SK-N-SH (cell line): ENCODE results near the gene IRGQ. TPM values are rescaled to one million over a fixed set of nuclear protein-coding genes. Genes with fewer than 3 reads are reported as not detected.

ENCODE experiments used
- CTCF ChIA-PET: fragments of 300-600, 350-600 bp; formaldehyde crosslinking; extraction: SDS; loops from one replicate; lab custom pipeline; 2021; lab: Yijun Ruan, JAX
- POLR2A ChIA-PET: fragments of 350-600 bp; sonication (Branson Sonifier 250); formaldehyde crosslinking; extraction: SDS; loops from one replicate; lab custom pipeline; 2020; ENCODE audit warnings: antibody characterized with exemption, inconsistent platforms; lab: Yijun Ruan, JAX
- DNase-seq: peaks from one replicate; pipeline ENCODE4 v3.0.0; 2012
- H2AFZ ChIP-seq: fragments of 200-600 bp; sonication (generic); 2 replicates; pipeline ENCODE4 v1.8.1; 2016; ENCODE audit warnings: antibody characterized with exemption, mild to moderate bottlenecking, low read depth
- H3F3A ChIP-seq: fragments of 200-600 bp; sonication (generic); replicated peaks from 2 replicates; pipeline ENCODE3; 2016; ENCODE audit warnings: antibody characterized with exemption, mild to moderate bottlenecking; ENCODE audit not compliant: insufficient read depth
- H3K27ac ChIP-seq, 2 experiments: fragments of 200-500 bp in 1 of 2; fragments of 200-600 bp in 1 of 2; sonication (Bioruptor generic) in 1 of 2; sonication (generic), shearing (Covaris generic) in 1 of 2; 2 replicates each; pipeline versions ENCODE4 v1.5.1 to v1.6.1; 2014 to 2016; ENCODE audit warnings: low read depth in 2 of 2, inconsistent platforms in 1 of 2, low read length in 1 of 2, mild to moderate bottlenecking in 1 of 2, mixed read lengths in 1 of 2
- H3K27me3 ChIP-seq: fragments of 200-600 bp; sonication (generic), shearing (Covaris generic); 2 replicates; pipeline ENCODE4 v1.6.1; 2016; ENCODE audit warnings: mixed run types; ENCODE audit not compliant: insufficient read depth
- H3K36me3 ChIP-seq, 2 experiments: fragments of 200-500 bp in 1 of 2; fragments of 200-600 bp in 1 of 2; sonication (Bioruptor generic) in 1 of 2; sonication (generic) in 1 of 2; replicated peaks in 1 of 2; 2 replicates each; pipeline versions ENCODE3 to v1.5.1; 2014 to 2016; ENCODE audit warnings: low read length in 1 of 2, mild to moderate bottlenecking in 1 of 2; ENCODE audit not compliant: insufficient read depth in 2 of 2, control insufficient read depth in 1 of 2
- H3K4me1 ChIP-seq, 2 experiments: fragments of 200-500 bp in 1 of 2; fragments of 200-600 bp in 1 of 2; sonication (Bioruptor generic) in 1 of 2; sonication (generic), shearing (Covaris generic) in 1 of 2; 2 replicates each; pipeline versions ENCODE4 v1.5.1 to v1.6.1; 2014 to 2016; ENCODE audit warnings: low read depth in 1 of 2, low read length in 1 of 2, mixed run types in 1 of 2; ENCODE audit not compliant: insufficient read depth in 2 of 2, control insufficient read depth in 1 of 2
- H3K4me2 ChIP-seq: fragments of 200-600 bp; sonication (generic), shearing (Covaris generic); 2 replicates; pipeline ENCODE4 v1.6.1; 2017; ENCODE audit warnings: mixed run types
- H3K4me3 ChIP-seq, 2 experiments: fragments of 200-500 bp in 1 of 2; fragments of 200-600 bp in 1 of 2; sonication (Bioruptor generic) in 1 of 2; sonication (generic), shearing (Covaris generic) in 1 of 2; 2 replicates each; pipeline versions ENCODE4 v1.5.1 to v1.8.1; 2014 to 2016; ENCODE audit warnings: low read depth in 2 of 2, inconsistent platforms in 1 of 2, low read length in 1 of 2, mild to moderate bottlenecking in 1 of 2, mixed read lengths in 1 of 2, moderate library complexity in 1 of 2
- H3K79me2 ChIP-seq: fragments of 200-600 bp; sonication (generic); 2 replicates; pipeline ENCODE4 v1.8.1; 2017; ENCODE audit warnings: mild to moderate bottlenecking; ENCODE audit not compliant: insufficient read depth
- H3K9ac ChIP-seq: fragments of 200-600 bp; sonication (generic); 2 replicates; pipeline ENCODE4 v1.6.1; 2017; ENCODE audit warnings: mixed run types
- H3K9me2 ChIP-seq: fragments of 200-600 bp; sonication (generic); 2 replicates; pipeline ENCODE4 v1.6.1; 2017; ENCODE audit warnings: mixed run types
- H3K9me3 ChIP-seq: fragments of 200-600 bp; sonication (generic); 2 replicates; pipeline ENCODE4 v1.6.1; 2017; ENCODE audit warnings: mixed run types, mild to moderate bottlenecking, moderate library complexity
- H4K20me1 ChIP-seq: fragments of 200-600 bp; sonication (generic); 2 replicates; pipeline ENCODE4 v1.6.1; 2017; ENCODE audit warnings: mild to moderate bottlenecking, mixed run types; ENCODE audit not compliant: insufficient read depth
- CHD2 ChIP-seq: fragments of 150-350 bp; IDR thresholded peaks from 2 replicates; pipeline ENCODE4 v1.6.1; 2018; ENCODE audit warnings: low read length; ENCODE audit not compliant: partially characterized antibody
- EP300 ChIP-seq, 2 experiments: IDR thresholded peaks; 2 replicates each; pipeline versions ENCODE4 v1.4.0 to v1.6.1; 2012; ENCODE audit warnings: borderline replicate concordance in 1 of 2, low read depth in 1 of 2, low read length in 1 of 2
- EZH2phosphoT487 ChIP-seq: fragments of 200-600 bp; sonication (generic); IDR thresholded peaks from 2 replicates; pipeline ENCODE4 v1.6.1; 2017; ENCODE audit warnings: low read depth, mixed run types, mild to moderate bottlenecking, antibody characterized with exemption, moderate library complexity, borderline replicate concordance
- FOSL2 ChIP-seq: IDR thresholded peaks from 2 replicates; pipeline ENCODE4 v1.4.0; 2012; ENCODE audit warnings: low read depth, mild to moderate bottlenecking, moderate library complexity, borderline replicate concordance
- FOXJ3 ChIP-seq: sonication (generic); formaldehyde crosslinking; IDR thresholded peaks from 2 replicates; pipeline ENCODE4 v1.5.1; 2020; ENCODE audit warnings: mild to moderate bottlenecking, missing genetic modification reagents
- GABPA ChIP-seq: IDR thresholded peaks from 2 replicates; pipeline ENCODE4 v1.4.0; 2012; ENCODE audit warnings: low read depth, mild to moderate bottlenecking
- GATA2 ChIP-seq: sonication (generic); formaldehyde crosslinking; IDR thresholded peaks from 2 replicates; pipeline ENCODE4 v1.5.0; 2020; ENCODE audit warnings: mild to moderate bottlenecking, missing genetic modification reagents
- JUND ChIP-seq: IDR thresholded peaks from 2 replicates; pipeline ENCODE4 v1.4.0; 2012
- MXI1 ChIP-seq: IDR thresholded peaks from 2 replicates; pipeline ENCODE4 v1.6.1; 2012; ENCODE audit warnings: mild to moderate bottlenecking, low read depth, low read length, improper control_type of control experiment
- NFIC ChIP-seq: IDR thresholded peaks from 2 replicates; pipeline ENCODE4 v1.4.0; 2012; ENCODE audit warnings: borderline replicate concordance
- NRF1 ChIP-seq: IDR thresholded peaks from 2 replicates; pipeline ENCODE4 v1.6.1; 2012; ENCODE audit warnings: low read depth, mild to moderate bottlenecking, low read length
- RAD21 ChIP-seq: IDR thresholded peaks from 2 replicates; pipeline ENCODE4 v1.6.1; 2012; ENCODE audit warnings: mild to moderate bottlenecking, low read length
- RCOR1 ChIP-seq: fragments of 150-350 bp; IDR thresholded peaks from 2 replicates; pipeline ENCODE4 v1.6.1; 2017; ENCODE audit warnings: antibody characterized with exemption, low read length
- RFX5 ChIP-seq: IDR thresholded peaks from 2 replicates; pipeline ENCODE4 v1.6.1; 2012; ENCODE audit warnings: mild to moderate bottlenecking, improper control_type of control experiment, low read length
- RXRA ChIP-seq: IDR thresholded peaks from 2 replicates; pipeline ENCODE4 v1.4.0; 2012; ENCODE audit warnings: low read depth, mild to moderate bottlenecking, borderline replicate concordance
- SIN3A ChIP-seq: IDR thresholded peaks from 2 replicates; pipeline ENCODE4 v1.6.1; 2012; ENCODE audit warnings: low read depth, mild to moderate bottlenecking, low read length, moderate library complexity, borderline replicate concordance
- SMC3 ChIP-seq: IDR thresholded peaks from 2 replicates; pipeline ENCODE4 v1.6.1; 2012; ENCODE audit warnings: low read depth, low read length, improper control_type of control experiment
- TAF1 ChIP-seq: IDR thresholded peaks from 2 replicates; pipeline ENCODE4 v1.6.1; 2012; ENCODE audit warnings: low read depth, mild to moderate bottlenecking, low read length, moderate library complexity, borderline replicate concordance
- TEAD4 ChIP-seq: IDR thresholded peaks from 2 replicates; pipeline ENCODE4 v1.4.0; 2012; ENCODE audit warnings: mild to moderate bottlenecking, borderline replicate concordance; ENCODE audit not compliant: insufficient read depth
- YY1 ChIP-seq: IDR thresholded peaks from 2 replicates; pipeline ENCODE4 v1.4.0; 2012; ENCODE audit warnings: low read depth, mild to moderate bottlenecking
- WGBS: methylation state at CpG from one replicate; pipeline ENCODE4 v1.1.6; 2017; ENCODE audit warnings: low lambda C conversion rate; 5-methylcytosine and 5-hydroxymethylcytosine counted together
- polyA plus RNA-seq, 3 experiments: library from polyadenylated mRNA; depleted of rRNA; stranded (reverse); fragments of >200 nt; gene quantifications; 2 replicates each; pipeline ENCODE4 v1.2.3, GENCODE V29; 2012
- TF ChIP-seq, protein P1 (sequence below): IDR thresholded peaks from 2 replicates; pipeline ENCODE4 v1.4.0; 2012; ENCODE audit warnings: low read depth, borderline replicate concordance
- TF ChIP-seq, protein P2 (sequence below): IDR thresholded peaks from 2 replicates; pipeline ENCODE4; 2012
- TF ChIP-seq, protein P3 (sequence below): fragments of 150-350 bp; IDR thresholded peaks from 2 replicates; pipeline ENCODE4 v1.6.1; 2016; ENCODE audit warnings: mild to moderate bottlenecking, low read depth, low read length
- TF ChIP-seq, protein P4 (sequence below): IDR thresholded peaks from 2 replicates; pipeline ENCODE4 v1.4.0; 2012; ENCODE audit warnings: low read depth, borderline replicate concordance
- TF ChIP-seq, protein P5 (sequence below): IDR thresholded peaks from 2 replicates; pipeline ENCODE4 v1.4.0; 2012; ENCODE audit warnings: low read depth

Gene IRGQ, protein sequence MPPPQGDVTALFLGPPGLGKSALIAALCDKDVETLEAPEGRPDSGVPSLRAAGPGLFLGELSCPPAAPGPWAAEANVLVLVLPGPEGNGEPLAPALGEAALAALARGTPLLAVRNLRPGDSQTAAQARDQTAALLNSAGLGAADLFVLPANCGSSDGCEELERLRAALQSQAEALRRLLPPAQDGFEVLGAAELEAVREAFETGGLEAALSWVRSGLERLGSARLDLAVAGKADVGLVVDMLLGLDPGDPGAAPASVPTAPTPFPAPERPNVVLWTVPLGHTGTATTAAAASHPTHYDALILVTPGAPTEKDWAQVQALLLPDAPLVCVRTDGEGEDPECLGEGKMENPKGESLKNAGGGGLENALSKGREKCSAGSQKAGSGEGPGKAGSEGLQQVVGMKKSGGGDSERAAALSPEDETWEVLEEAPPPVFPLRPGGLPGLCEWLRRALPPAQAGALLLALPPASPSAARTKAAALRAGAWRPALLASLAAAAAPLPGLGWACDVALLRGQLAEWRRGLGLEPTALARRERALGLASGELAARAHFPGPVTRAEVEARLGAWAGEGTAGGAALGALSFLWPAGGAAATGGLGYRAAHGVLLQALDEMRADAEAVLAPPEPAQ
- polyA plus RNA-seq (2012; rRNA removed): 8.4 and 10.8 TPM in 2 replicates
- polyA plus RNA-seq (2012; cell fraction: cytosol; rRNA removed): 9.4 and 10.2 TPM in 2 replicates
- polyA plus RNA-seq (2012; cell fraction: nucleus; rRNA removed): 27.5 and 30.0 TPM in 2 replicates

DNA sequence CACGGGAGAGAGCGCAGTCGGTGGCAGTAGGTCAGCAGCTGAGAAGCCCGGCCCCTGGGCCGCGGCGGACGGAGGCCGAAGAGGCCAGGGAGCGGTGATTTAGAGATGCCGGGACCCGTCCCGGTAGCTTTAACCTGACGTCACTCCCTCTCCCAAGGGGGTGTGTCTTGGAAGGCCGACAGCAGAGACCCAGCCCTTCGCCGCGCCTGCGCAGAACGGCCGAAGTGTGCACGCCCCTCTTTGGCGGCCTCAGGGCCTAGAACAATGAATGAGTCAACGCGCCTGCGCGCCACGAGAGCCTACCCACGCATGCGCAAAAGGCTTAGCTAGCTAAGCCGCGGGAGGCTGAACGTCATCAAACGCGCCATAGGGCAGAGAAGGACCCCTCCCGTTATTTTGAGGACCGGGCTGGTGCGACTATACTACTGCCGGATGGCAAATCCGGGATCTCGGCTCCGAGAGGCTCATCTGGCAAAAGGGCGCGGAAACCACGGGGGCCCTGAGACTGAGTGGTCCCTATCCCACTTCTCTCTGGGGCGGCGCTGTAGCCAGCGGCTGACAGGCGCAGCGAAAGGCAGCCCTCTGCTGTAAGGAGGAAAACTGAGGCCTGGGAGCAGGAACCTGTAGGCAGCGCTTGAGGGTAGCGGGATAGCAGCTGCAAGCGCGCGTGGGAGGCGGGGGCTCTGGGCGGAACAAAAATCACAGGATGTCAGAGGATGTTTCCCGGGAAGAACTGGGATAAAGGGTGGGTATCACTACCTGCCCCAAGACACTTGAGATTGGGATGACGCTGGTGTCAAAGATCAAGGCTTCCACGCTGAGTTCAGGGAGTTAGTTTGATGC is at the start of gene IRGQ, which contains the start of gene ZNF576:
Gene IRGQ (minus strand): TSS at position 136 of the 843 bp plus-strand sequence. CDS start 796 bp downstream, outside the sequence.
Gene ZNF576 (plus strand): TSS at position 597 of the 843 bp plus-strand sequence. CDS start 514 bp downstream, outside the sequence.
- no peaks in the 10 kb centered on the region for H3K9me3 ChIP-seq
- under 1% methylated on average over 55 of the region's 60 CpGs for WGBS
- TF ChIP-seq, protein P1, sequence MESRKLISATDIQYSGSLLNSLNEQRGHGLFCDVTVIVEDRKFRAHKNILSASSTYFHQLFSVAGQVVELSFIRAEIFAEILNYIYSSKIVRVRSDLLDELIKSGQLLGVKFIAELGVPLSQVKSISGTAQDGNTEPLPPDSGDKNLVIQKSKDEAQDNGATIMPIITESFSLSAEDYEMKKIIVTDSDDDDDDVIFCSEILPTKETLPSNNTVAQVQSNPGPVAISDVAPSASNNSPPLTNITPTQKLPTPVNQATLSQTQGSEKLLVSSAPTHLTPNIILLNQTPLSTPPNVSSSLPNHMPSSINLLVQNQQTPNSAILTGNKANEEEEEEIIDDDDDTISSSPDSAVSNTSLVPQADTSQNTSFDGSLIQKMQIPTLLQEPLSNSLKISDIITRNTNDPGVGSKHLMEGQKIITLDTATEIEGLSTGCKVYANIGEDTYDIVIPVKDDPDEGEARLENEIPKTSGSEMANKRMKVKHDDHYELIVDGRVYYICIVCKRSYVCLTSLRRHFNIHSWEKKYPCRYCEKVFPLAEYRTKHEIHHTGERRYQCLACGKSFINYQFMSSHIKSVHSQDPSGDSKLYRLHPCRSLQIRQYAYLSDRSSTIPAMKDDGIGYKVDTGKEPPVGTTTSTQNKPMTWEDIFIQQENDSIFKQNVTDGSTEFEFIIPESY: no peak
- no peak for TF ChIP-seq RXRA
- TF ChIP-seq, protein P2, sequence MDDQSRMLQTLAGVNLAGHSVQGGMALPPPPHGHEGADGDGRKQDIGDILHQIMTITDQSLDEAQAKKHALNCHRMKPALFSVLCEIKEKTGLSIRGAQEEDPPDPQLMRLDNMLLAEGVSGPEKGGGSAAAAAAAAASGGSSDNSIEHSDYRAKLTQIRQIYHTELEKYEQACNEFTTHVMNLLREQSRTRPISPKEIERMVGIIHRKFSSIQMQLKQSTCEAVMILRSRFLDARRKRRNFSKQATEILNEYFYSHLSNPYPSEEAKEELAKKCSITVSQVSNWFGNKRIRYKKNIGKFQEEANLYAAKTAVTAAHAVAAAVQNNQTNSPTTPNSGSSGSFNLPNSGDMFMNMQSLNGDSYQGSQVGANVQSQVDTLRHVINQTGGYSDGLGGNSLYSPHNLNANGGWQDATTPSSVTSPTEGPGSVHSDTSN: peak; percentile 33; the same call in 1 of the 2 replicates
- no peak for TF ChIP-seq GATA2 (CRISPR knock-in tag)
- TF ChIP-seq FOXJ3 (CRISPR knock-in tag): no peak
- no peak for TF ChIP-seq RAD21
- no peak for TF ChIP-seq EZH2phosphoT487
- no peak for TF ChIP-seq CHD2
- TF ChIP-seq GABPA: no peak
- TF ChIP-seq SIN3A: peak; percentile 82; the same call in 1 of the 2 replicates
- peak; percentile 76 for TF ChIP-seq TAF1
- no peak; the same call in 1 of the 2 replicates for TF ChIP-seq JUND
- no peak for TF ChIP-seq TEAD4
- TF ChIP-seq MXI1: peak; percentile 48
- TF ChIP-seq SMC3: no peak
- TF ChIP-seq, protein P3, sequence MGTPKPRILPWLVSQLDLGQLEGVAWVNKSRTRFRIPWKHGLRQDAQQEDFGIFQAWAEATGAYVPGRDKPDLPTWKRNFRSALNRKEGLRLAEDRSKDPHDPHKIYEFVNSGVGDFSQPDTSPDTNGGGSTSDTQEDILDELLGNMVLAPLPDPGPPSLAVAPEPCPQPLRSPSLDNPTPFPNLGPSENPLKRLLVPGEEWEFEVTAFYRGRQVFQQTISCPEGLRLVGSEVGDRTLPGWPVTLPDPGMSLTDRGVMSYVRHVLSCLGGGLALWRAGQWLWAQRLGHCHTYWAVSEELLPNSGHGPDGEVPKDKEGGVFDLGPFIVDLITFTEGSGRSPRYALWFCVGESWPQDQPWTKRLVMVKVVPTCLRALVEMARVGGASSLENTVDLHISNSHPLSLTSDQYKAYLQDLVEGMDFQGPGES: no peak
- TF ChIP-seq EP300 (IDR thresholded peaks at IDR 0.05; ENCODE audit: borderline replicate concordance in 1 of 2, low read depth in 1 of 2, low read length in 1 of 2): no peak; a peak in 1 of 4 replicates
- TF ChIP-seq, protein P4, sequence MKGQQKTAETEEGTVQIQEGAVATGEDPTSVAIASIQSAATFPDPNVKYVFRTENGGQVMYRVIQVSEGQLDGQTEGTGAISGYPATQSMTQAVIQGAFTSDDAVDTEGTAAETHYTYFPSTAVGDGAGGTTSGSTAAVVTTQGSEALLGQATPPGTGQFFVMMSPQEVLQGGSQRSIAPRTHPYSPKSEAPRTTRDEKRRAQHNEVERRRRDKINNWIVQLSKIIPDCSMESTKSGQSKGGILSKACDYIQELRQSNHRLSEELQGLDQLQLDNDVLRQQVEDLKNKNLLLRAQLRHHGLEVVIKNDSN: no peak
- TF ChIP-seq YY1: no peak
- TF ChIP-seq NRF1: peak; percentile 100
- TF ChIP-seq NFIC: no peak
- TF ChIP-seq, protein P5, sequence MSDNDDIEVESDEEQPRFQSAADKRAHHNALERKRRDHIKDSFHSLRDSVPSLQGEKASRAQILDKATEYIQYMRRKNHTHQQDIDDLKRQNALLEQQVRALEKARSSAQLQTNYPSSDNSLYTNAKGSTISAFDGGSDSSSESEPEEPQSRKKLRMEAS: peak; percentile 72
- no peak for TF ChIP-seq FOSL2
- TF ChIP-seq RCOR1: no peak; the same call in 1 of the 2 replicates
- no peak for TF ChIP-seq RFX5

More for the DNA sequence above, at the start of gene IRGQ, which contains the start of gene ZNF576:
- Histone ChIP-seq H3K9me2 (no peaks in the 10 kb centered on the region), H3K27ac (peak within 1 kb of the TSS; percentile 93 to 98), H3K9ac (peak within 1 kb of the TSS; percentile 94), H3K36me3 (peaks cover 27 to 29% of the 10 kb centered on the region in 2 experiments), H3K27me3 (no peaks in the 10 kb centered on the region), H4K20me1 (peaks cover 9% of the 10 kb centered on the region; the same call in 1 of the 2 replicates), H3K4me2 (peak within 1 kb of the TSS; percentile 99), H3K79me2 (peaks cover 78% of the 10 kb centered on the region), H2AFZ (peak within 1 kb of the TSS; percentile 85), H3K4me1 (peaks cover 8 to 22% of the 10 kb centered on the region in 2 experiments; a peak in 2 of 4 replicates), H3K4me3 (peak within 1 kb of the TSS; percentile 72 to 98), H3F3A (peaks cover 16% of the 10 kb centered on the region)
- peak; percentile 97 for DNase-seq
- ChIA-PET POLR2A (interaction anchor here (0.6 to 1.2 kb wide), 6 partner anchors 12 to 162 kb away, joined by 3 to 5 read pairs (median 4); partner anchors contain the start of genes PINLYP and XRCC1), CTCF (interaction anchor here (0.9 to 6.6 kb wide), 9 partner anchors 25 to 213 kb away, joined by 3 to 104 read pairs (median 4); no protein-coding TSS in a partner anchor)
